ENCODE results near the gene GGA1. TPM values are rescaled to one million over a fixed set of nuclear protein-coding genes. Genes with fewer than 3 reads are reported as not detected.
A peak's percentile ranks its signal among the peaks of the same experiment; 100 is the strongest.
"Not testable (repeated sequence)": the region's sequence is repeated elsewhere in the genome, so short reads cannot be mapped to it uniquely, and the experiment has no call there.

Gene GGA1
- total RNA-seq, 4 donors from 2014 or later, result 37.8 to 46.5 (median 39.1) TPM

DNA sequence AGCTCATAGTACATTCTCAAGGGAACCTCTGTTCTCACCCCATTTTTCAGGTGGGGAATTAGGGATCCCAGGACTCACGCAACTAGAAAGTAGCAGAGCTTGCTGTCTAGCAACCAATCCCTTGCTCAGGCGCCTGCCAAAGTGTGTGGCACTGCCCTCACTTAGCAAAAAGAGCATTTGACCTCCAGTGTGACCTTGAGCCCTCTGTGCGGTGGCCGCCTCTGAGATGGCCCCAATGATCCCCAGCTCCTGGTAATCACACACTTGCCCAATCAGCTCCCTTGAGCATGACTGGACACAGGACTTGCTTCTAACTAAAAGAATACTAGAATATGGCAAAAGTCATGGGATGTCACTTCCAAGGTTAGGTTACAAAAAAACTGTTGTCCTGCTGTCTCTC, 26.1 kb upstream of the GGA1 start:
- no peaks in the 10 kb centered on the region for H3K9me3 ChIP-seq
- peaks cover 2% of the 10 kb centered on the region for H3K27me3 ChIP-seq
- peaks cover 0 to 13% (median 0%) of the 10 kb centered on the region in 3 donors for H3K4me1 ChIP-seq
- H3K36me3 ChIP-seq, result no peaks in the 10 kb centered on the region
- no peak for ATAC-seq
- WGBS, 2 donors (ENCODE audit: low coverage in 1 of 2), result 88 to 91% methylated on average over 2 to 4 of the region's 4 CpGs
- H3K27ac ChIP-seq, result no peak overlapping the region
- TF ChIP-seq EP300 (IDR thresholded peaks at IDR 0.05) (no peak), POLR2A (IDR thresholded peaks at IDR 0.05) (no peak), POLR2AphosphoS5 (IDR thresholded peaks at IDR 0.05) (no peak)
- TF ChIP-seq, protein P1, sequence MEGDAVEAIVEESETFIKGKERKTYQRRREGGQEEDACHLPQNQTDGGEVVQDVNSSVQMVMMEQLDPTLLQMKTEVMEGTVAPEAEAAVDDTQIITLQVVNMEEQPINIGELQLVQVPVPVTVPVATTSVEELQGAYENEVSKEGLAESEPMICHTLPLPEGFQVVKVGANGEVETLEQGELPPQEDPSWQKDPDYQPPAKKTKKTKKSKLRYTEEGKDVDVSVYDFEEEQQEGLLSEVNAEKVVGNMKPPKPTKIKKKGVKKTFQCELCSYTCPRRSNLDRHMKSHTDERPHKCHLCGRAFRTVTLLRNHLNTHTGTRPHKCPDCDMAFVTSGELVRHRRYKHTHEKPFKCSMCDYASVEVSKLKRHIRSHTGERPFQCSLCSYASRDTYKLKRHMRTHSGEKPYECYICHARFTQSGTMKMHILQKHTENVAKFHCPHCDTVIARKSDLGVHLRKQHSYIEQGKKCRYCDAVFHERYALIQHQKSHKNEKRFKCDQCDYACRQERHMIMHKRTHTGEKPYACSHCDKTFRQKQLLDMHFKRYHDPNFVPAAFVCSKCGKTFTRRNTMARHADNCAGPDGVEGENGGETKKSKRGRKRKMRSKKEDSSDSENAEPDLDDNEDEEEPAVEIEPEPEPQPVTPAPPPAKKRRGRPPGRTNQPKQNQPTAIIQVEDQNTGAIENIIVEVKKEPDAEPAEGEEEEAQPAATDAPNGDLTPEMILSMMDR (IDR thresholded peaks at IDR 0.05), result no peak
- no peak overlapping the region for H3K4me3 ChIP-seq

DNA sequence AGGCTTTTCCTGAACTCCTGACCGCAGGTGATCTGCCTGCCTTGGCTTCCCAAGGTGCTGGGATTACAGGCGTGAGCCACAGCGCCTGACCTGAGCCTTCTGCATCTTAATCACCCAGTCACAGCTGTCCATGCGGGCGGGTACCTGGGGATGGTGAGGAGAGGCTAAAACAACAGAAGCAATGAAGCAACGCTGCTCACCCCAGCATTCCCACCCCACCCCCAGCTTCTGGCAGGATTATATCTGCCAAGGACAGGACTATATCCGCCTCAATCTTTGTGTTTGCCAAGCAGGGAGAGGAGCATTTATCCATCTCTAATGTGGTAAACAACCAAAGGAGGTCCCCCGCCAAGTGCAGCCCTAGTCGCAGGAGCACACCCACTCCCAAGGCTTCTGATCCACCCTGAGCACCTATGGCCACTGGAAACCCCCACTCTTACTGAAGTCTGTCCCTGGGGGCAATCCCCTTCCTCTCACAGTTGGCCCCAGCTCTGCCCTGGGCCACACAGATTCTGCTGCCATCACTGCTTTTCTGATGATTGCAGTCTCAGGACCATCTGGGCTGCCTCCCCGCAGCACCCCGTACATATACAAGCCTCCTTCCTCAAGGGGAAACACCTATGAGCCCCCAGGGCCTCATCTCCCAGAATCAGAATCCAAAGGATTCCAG, 20.0 kb upstream of the GGA1 start:
- WGBS, 2 donors (ENCODE audit: low coverage in 1 of 2), result 82 to 83% methylated on average over 1 to 7 of the region's 11 CpGs
- Histone ChIP-seq H3K27me3 (peaks cover 22% of the 10 kb centered on the region), H3K36me3 (no peaks in the 10 kb centered on the region), H3K4me3 (no peak overlapping the region), H3K27ac (no peak overlapping the region), H3K9me3 (no peaks in the 10 kb centered on the region), H3K4me1 (peaks cover 0 to 6% (median 0%) of the 10 kb centered on the region in 3 donors)
- TF ChIP-seq EP300 (IDR thresholded peaks at IDR 0.05) (no peak), POLR2A (IDR thresholded peaks at IDR 0.05) (no peak), POLR2AphosphoS5 (IDR thresholded peaks at IDR 0.05) (no peak)
- TF ChIP-seq, protein P1 (IDR thresholded peaks at IDR 0.05), result no peak
- ATAC-seq, result no peak

DNA sequence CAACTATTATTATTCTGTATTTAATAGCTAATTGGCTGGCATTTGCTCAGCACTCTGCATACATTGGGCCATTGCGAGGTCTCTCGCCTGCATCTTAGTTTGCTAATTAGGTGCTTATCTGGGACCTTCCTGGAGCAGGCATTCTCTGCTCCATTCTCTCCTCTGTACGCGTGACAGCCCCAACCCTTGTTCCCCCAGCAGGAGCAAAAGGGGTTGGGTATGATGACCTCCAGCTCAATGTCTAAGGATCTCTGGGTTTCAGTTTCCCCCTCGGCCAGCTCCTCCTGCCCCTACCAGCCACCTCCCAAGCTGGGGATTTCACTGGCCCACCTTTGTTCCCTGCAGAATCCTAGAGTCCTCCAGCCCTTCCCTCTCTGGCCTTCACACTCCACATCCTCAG, 19.0 kb upstream of the GGA1 start:
- no peak overlapping the region for H3K27ac ChIP-seq
- peaks cover 31% of the 10 kb centered on the region for H3K27me3 ChIP-seq
- H3K4me3 ChIP-seq, result no peak overlapping the region
- 89% methylated on average over 5 of the region's 5 CpGs; no CpG with 5 or more reads in 1 of the 2 donors for WGBS, 2 donors (ENCODE audit: low coverage in 1 of 2)
- TF ChIP-seq EP300 (IDR thresholded peaks at IDR 0.05), result no peak
- no peak for TF ChIP-seq POLR2A (IDR thresholded peaks at IDR 0.05)
- TF ChIP-seq POLR2AphosphoS5 (IDR thresholded peaks at IDR 0.05), result no peak
- no peaks in the 10 kb centered on the region for H3K36me3 ChIP-seq
- H3K9me3 ChIP-seq, result no peaks in the 10 kb centered on the region
- H3K4me1 ChIP-seq, result peaks cover 0 to 6% (median 0%) of the 10 kb centered on the region in 3 donors
- no peak for ATAC-seq

DNA sequence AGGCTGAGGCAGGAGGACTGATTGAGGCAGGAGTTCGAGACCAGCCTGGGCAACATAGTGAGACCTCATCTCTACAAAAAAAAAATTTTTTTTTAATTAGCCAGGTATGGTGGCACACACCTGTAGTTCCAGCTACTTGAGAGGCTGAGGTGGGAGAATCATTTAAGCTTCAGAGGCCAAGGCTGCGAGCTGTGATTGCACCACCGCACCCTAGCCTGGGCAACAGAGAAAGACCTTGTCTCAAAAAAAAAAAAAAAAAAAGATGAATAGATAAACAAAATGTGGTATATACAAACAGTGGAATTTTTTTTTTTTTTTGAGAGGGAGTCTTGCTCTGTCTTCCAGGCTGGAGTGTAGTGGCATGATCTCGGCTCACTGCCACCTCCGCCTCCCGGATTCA, 17.6 kb upstream of the GGA1 start:
- H3K27me3 ChIP-seq, result peaks cover 43% of the 10 kb centered on the region
- not testable (repeated sequence) for H3K4me1 ChIP-seq, H3K27ac ChIP-seq, H3K36me3 ChIP-seq, H3K9me3 ChIP-seq, H3K4me3 ChIP-seq, ATAC-seq
- 100% methylated on average over 6 of the region's 6 CpGs; no CpG with 5 or more reads in 1 of the 2 donors for WGBS, 2 donors (ENCODE audit: low coverage in 1 of 2)

DNA sequence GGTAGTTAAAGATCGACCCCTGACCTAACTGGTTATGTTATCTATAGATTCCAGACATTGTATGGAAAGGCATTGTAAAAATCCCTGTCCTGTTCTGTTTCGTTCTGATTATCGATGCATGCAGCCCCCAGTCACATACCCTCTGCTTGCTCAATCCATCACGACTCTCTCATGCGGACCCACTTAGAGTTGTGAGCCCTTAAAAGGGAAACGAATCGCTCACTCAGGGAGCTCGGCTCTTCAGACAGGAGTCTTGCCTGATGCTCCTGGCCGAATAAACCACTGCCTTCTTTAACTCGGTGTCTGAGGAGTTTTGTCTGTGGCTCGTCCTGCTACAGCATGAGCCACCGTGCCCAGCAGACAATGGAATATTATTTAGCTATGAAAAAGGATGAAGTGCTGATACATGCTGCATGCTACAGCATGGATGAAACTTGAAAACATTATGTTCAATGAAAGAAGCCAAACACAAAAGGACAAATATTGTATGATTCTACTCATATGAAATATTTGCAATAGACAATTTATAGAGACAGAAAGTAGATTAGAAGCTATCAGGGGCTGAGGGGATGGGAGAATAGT, 16.7 kb upstream of the GGA1 start:
- peak overlapping the region in 1 of 2 donors; percentile 2 for H3K4me3 ChIP-seq
- TF ChIP-seq EP300 (IDR thresholded peaks at IDR 0.05) (no peak), POLR2AphosphoS5 (IDR thresholded peaks at IDR 0.05) (no peak), POLR2A (IDR thresholded peaks at IDR 0.05) (no peak)
- TF ChIP-seq, protein P1 (IDR thresholded peaks at IDR 0.05), result no peak
- 79 to 87% methylated on average over 4 to 9 of the region's 12 CpGs for WGBS, 2 donors (ENCODE audit: low coverage in 1 of 2)
- no peak overlapping the region for H3K27ac ChIP-seq
- H3K4me1 ChIP-seq, result peaks cover 0 to 6% (median 0%) of the 10 kb centered on the region in 3 donors
- no peaks in the 10 kb centered on the region for H3K36me3 ChIP-seq
- no peaks in the 10 kb centered on the region for H3K9me3 ChIP-seq
- no peak for ATAC-seq
- peaks cover 43% of the 10 kb centered on the region for H3K27me3 ChIP-seq

DNA sequence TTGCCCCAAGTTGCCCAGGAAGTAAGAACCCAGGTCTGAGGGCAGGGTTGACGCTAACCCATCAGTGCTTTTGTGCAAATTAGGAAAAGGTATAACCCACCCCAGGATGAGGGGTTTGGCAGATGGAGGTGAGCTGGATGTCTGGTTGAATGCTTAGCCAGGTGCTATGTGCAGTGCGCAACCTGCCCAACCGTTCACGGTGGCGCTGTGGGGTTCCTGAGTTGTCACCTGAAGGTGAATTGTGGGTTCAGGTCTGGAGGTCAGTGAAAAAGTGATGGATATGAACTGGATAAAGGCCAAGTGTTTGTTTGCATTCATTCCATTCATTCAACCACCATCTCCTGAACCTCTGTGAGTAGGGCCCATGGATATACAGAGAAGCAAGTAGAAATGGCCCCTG, 14.4 kb upstream of the GGA1 start:
- no peak overlapping the region for H3K4me3 ChIP-seq
- TF ChIP-seq POLR2A (IDR thresholded peaks at IDR 0.05) (no peak), EP300 (IDR thresholded peaks at IDR 0.05) (no peak), POLR2AphosphoS5 (IDR thresholded peaks at IDR 0.05) (no peak)
- TF ChIP-seq, protein P1 (IDR thresholded peaks at IDR 0.05), result no peak
- WGBS, 2 donors (ENCODE audit: low coverage in 1 of 2), result 96% methylated on average over 4 of the region's 5 CpGs; no CpG with 5 or more reads in 1 of the 2 donors
- ATAC-seq, result no peak
- H3K9me3 ChIP-seq, result no peaks in the 10 kb centered on the region
- no peak overlapping the region for H3K27ac ChIP-seq
- H3K27me3 ChIP-seq, result peaks cover 27% of the 10 kb centered on the region
- no peaks in the 10 kb centered on the region for H3K36me3 ChIP-seq
- H3K4me1 ChIP-seq, result peaks cover 0 to 6% (median 0%) of the 10 kb centered on the region in 3 donors

Measured in gastroesophageal sphincter (tissue), 4 donors.